ENCODE results near the gene COLQ. TPM values are rescaled to one million over a fixed set of nuclear protein-coding genes. Genes with fewer than 3 reads are reported as not detected.

COLQ gene
- total RNA-seq, 1 experiment from 2014 or later = 1.9 TPM

GRCh38 chr3:15491143-15491542 is 30.4 kb downstream of the COLQ start (continued):
- no peak for TF ChIP-seq SIN3A (IDR thresholded peaks at IDR 0.05; ENCODE audit: low read depth)

GRCh38 chr3:15490158-15490557 is 31.3 kb downstream of the COLQ start:
- Histone ChIP-seq H3K9me2 (ENCODE audit: insufficient read depth) (no peaks in the 10 kb centered on the region), H3K4me3 (replicated peaks in 1 of 2; ENCODE audit: low read depth in 1 of 2, low read length in 2 of 2) (no peak overlapping the region), H3K27me3 (ENCODE audit: insufficient read depth, low read length) (no peaks in the 10 kb centered on the region), H4K20me1 (ENCODE audit: insufficient read depth) (no peaks in the 10 kb centered on the region), H3K9ac (ENCODE audit: low read length) (no peak overlapping the region), H2AFZ (ENCODE audit: low read depth, low read length, poor library complexity, severe bottlenecking) (no peak overlapping the region), H3K9me3 (ENCODE audit: control insufficient read depth in 1 of 2, insufficient read depth in 1 of 2, low read depth in 1 of 2, low read length in 2 of 2) (no peaks in the 10 kb centered on the region), H3K36me3 (ENCODE audit: control insufficient read depth in 1 of 2, insufficient read depth in 2 of 2, low read length in 2 of 2) (no peaks in the 10 kb centered on the region; a peak in 1 of 4 replicates), H3K4me2 (ENCODE audit: low read length) (no peak overlapping the region), H3K79me2 (ENCODE audit: insufficient read depth, low read length) (no peaks in the 10 kb centered on the region), H3K27ac (ENCODE audit: low read depth, low read length) (no peak overlapping the region), H3K4me1 (ENCODE audit: control insufficient read depth in 1 of 2, insufficient read depth in 2 of 2, low read length in 2 of 2) (no peaks in the 10 kb centered on the region)
- intact Hi-C loops (cut with micrococcal nuclease) = no loop called here
- ChIA-PET RAD21 (ENCODE audit: low non-redundant PET in 1 of 2, low total read pairs in 2 of 2, uncharacterized antibody in 2 of 2, unreplicated experiment in 2 of 2) (no interaction called here), POLR2A (no interaction called here), CTCF (no interaction called here)
- ATAC-seq = no peak
- DNase-seq (ENCODE audit: low read depth, low spot score) = no peak
- no TSS peak for BruUV-seq (replicated peaks)
- no peak for TF ChIP-seq CEBPB (IDR thresholded peaks at IDR 0.05; ENCODE audit: low read depth)

- CTCF ChIA-PET = no interaction called here
- BruUV-seq (replicated peaks) = no TSS peak
- Histone ChIP-seq H3K9ac (ENCODE audit: low read length) (no peak overlapping the region), H2AFZ (ENCODE audit: low read depth, low read length, poor library complexity, severe bottlenecking) (no peak overlapping the region), H3K4me3 (replicated peaks in 1 of 2; ENCODE audit: low read depth in 1 of 2, low read length in 2 of 2) (no peak overlapping the region), H3K27ac (ENCODE audit: low read depth, low read length) (no peak overlapping the region), H3K9me2 (ENCODE audit: insufficient read depth) (no peaks in the 10 kb centered on the region), H3K4me1 (ENCODE audit: control insufficient read depth in 1 of 2, insufficient read depth in 2 of 2, low read length in 2 of 2) (no peaks in the 10 kb centered on the region), H3K9me3 (ENCODE audit: control insufficient read depth in 1 of 2, insufficient read depth in 1 of 2, low read depth in 1 of 2, low read length in 2 of 2) (no peaks in the 10 kb centered on the region), H3K4me2 (ENCODE audit: low read length) (no peak overlapping the region), H4K20me1 (ENCODE audit: insufficient read depth) (no peaks in the 10 kb centered on the region), H3K36me3 (ENCODE audit: control insufficient read depth in 1 of 2, insufficient read depth in 2 of 2, low read length in 2 of 2) (no peaks in the 10 kb centered on the region; a peak in 1 of 4 replicates), H3K79me2 (ENCODE audit: insufficient read depth, low read length) (no peaks in the 10 kb centered on the region), H3K27me3 (ENCODE audit: insufficient read depth, low read length) (no peaks in the 10 kb centered on the region)
- POLR2A ChIA-PET = no interaction called here
- ATAC-seq = no peak
- intact Hi-C loops (cut with micrococcal nuclease) = no loop called here
- RAD21 ChIA-PET (ENCODE audit: low non-redundant PET in 1 of 2, low total read pairs in 2 of 2, uncharacterized antibody in 2 of 2, unreplicated experiment in 2 of 2) = no interaction called here
- DNase-seq (ENCODE audit: low read depth, low spot score) = no peak
- TF ChIP-seq MAX (IDR thresholded peaks at IDR 0.05) (no peak), ZBTB33 (IDR thresholded peaks at IDR 0.05; ENCODE audit: extremely low read depth, insufficient replicate concordance, low read length) (no peak), ELF1 (IDR thresholded peaks at IDR 0.05; ENCODE audit: borderline replicate concordance, low read depth) (no peak), REST (IDR thresholded peaks at IDR 0.05; ENCODE audit: low read depth) (no peak), SRF (IDR thresholded peaks at IDR 0.05; ENCODE audit: low read depth) (no peak), ATF3 (IDR thresholded peaks at IDR 0.05) (no peak), TCF7L2 (IDR thresholded peaks at IDR 0.05; ENCODE audit: borderline replicate concordance, extremely low read depth, insufficient read depth, insufficient read length) (no peak), EGR1 (IDR thresholded peaks at IDR 0.05; ENCODE audit: low read depth) (no peak), RAD21 (IDR thresholded peaks at IDR 0.05; ENCODE audit: low read depth) (no peak), ZNF274 (IDR thresholded peaks at IDR 0.05; ENCODE audit: low read depth, low read length) (no peak), CBX3 (IDR thresholded peaks at IDR 0.05; ENCODE audit: low read depth) (no peak), POLR2AphosphoS5 (IDR thresholded peaks at IDR 0.05; ENCODE audit: low read depth, low read length) (no peak), CEBPB (IDR thresholded peaks at IDR 0.05; ENCODE audit: low read depth) (no peak)
These were observed 33.5 kb downstream of the COLQ start for GRCh38 chr3:15488002-15488401.
